ENCODE results near the gene GRB10.

Gene GRB10

GRCh38 chr7:50782375-50783208 lies at the start of gene GRB10:
TSS of gene GRB10 (minus strand) at chr7:50782896. CDS start at chr7:50732322, 50,574 bp downstream.
- peak; percentile 32 to 55 for DNase-seq

GRCh38 chr7:50828801-50829200 lies 46.1 kb upstream of the GRB10 start:
- no peak for DNase-seq

- no peak for DNase-seq
Measured at GRCh38 chr7:50828116-50828515, 45.4 kb upstream of the GRB10 start.

GRCh38 chr7:50827281-50827680 lies 44.6 kb upstream of the GRB10 start:
- DNase-seq: no peak

DNA sequence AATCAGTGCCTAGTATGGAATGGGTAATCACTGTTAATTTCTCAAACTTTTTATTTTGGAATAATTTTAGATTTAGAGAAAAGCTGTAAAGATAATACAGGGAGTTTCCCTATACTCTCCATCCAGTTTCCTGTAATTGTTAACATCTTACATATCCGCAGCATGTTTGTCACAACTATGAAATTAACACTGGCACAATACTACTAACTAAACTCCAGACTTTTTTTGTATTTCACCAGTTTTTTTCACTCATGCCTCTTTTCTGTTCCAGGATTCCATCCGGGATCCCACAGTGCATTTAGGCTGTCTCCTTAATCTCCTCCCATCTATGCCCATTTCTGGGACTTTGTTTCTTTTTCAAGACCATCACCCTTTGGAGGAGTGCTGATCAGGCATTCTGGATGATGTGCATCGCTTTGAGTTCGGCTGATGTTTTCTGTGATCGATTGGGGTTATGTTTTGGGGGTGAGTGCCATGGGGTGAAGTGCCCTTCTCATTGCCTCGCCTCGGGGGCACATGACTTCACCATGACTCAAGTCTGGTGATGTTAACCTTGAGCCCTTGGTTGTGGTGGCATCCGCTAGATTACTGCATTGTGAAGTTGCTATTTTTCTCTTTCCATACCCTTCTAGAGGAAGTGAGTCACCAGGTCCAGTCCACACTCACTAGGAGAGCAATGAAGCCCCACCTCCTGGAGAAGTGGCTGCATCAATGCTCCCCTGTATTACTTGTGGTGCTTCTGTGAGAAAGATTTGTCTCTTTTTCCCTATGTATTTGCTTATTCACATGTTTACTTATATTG lies 43.9 kb upstream of the GRB10 start:
- DNase-seq: no peak

- DNase-seq: no peak
Measured at GRCh38 chr7:50825465-50825864, 42.8 kb upstream of the GRB10 start.

DNA sequence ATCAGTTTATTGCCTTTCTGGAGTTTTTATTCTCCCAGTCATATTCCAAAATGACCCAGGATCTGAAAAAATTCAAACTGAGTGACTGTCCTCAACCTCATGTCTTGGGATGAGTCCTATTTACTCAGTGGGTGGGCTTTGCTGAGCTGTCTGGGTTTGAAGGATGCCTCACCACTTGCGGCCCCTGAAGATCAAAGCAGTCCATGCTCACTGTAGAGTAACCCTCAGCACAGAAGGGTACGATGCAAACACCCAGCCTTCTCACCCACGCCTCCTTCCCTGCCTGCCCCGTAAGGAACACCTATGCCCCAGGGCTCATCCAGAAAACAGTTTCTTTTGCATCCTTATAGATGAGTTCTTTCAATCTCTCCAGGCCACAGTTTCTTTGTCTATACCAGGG lies 42.2 kb upstream of the GRB10 start:
- DNase-seq: no peak

- no peak for DNase-seq
Measured at GRCh38 chr7:50822706-50823105, 40.0 kb upstream of the GRB10 start.

DNA sequence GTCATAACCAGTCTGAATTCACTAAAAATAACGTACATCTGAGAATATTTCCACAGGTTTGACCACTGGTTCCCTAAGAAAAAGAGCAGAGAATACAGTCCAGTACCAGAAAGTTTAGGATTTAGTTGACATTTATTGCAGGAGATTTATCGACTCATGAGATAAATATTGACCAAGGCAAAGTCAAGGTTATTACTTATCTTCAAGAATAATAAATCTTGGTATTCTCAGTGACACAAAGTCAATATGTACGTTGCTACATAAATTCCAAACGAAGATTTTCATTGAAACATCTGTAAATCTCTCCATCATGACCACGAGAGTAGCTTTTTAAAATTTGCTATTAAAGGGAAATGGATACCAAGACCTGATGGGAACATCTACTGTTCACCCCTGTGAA lies 39.4 kb upstream of the GRB10 start:
- no peak for DNase-seq

- no peak for DNase-seq
Measured at GRCh38 chr7:50821457-50822008, 38.8 kb upstream of the GRB10 start.

DNA sequence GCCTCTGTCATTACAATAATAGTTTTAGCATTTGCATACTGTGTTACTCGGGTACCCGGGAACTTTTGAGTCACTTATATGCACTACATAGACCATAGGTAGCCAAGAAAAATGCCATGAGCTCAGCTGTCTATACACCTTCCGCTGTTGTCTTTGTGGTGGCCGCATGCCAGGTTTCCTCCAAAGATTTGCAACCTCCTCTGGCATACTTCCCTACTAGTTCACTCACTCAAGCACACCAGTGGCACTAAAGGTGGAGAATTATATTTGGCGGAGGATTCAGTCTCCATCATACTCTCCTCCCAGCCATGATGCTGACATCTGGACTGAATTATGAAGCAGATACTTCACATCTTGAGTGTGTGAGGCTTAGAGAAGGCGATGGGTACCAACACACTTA lies 35.6 kb upstream of the GRB10 start:
- DNase-seq: no peak

- no peak for DNase-seq
Measured at GRCh38 chr7:50817561-50817960, 34.9 kb upstream of the GRB10 start.

DNA sequence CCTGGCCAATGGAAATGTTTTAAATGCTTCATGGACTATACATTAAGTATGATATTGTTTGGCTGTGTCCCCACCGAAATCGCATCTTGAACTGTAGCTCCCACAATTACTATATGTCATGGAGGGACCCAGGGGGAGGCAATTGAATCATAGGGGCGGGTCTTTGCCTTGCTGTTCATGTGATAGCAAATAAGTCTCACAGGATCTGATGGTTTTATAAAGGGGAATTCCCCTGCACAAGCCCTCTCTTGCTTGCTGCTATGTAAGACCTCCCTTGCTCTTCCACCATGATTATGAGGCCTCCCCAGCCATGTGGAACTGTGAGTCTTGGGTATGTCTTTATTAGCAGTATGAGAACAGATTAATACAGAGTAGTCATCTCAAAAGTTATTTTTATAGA lies 32.4 kb upstream of the GRB10 start:
- DNase-seq: no peak

DNA sequence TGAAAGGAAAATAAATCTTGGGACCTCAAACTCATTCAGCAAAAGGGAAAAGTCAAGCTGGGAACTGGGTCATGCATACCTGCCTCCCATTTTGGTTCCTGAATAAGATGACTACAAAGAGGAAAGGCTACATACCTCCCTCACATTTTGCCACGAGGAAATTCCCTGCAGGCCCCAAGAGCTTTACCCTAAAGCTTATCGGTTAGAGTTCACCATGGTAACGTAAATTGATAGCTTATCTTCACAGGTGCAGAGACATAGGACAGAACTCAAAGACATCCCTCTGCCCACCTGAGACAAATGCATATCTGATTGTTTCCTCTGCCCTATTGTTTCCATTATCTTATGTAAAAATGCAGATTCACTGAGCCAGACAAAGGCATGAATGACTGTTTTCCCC lies 31.5 kb upstream of the GRB10 start:
- no peak for DNase-seq

DNA sequence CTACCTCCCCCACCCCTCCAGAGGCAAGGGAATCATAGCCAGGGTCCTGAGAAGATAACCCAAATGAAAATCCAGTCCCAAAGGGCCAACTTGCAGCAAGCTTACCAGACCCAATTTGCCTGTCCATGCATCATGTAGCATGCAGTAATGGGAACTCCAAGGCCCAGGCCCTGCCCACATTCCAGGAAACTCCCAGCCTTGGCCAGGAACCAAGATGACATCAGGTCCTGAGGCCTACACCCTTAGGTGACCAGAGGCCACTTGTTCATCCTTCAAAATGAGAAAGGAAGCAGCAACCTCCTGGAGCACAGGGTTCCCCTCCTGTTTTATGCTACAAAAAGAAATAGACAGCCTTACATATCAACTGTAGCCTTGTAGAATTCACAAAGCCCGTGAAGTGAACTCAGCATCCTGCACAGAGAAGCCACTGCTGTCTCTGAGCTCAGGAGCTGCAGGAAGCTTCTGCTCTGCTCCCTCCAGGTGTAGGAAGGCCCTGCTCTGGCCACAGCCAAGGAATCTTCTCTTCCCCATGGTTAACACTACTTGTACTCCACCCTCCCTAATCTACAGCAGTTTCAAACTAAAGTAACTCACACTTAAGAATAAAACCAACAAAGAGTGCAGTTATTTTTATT lies 30.3 kb upstream of the GRB10 start:
- no peak for DNase-seq

DNA sequence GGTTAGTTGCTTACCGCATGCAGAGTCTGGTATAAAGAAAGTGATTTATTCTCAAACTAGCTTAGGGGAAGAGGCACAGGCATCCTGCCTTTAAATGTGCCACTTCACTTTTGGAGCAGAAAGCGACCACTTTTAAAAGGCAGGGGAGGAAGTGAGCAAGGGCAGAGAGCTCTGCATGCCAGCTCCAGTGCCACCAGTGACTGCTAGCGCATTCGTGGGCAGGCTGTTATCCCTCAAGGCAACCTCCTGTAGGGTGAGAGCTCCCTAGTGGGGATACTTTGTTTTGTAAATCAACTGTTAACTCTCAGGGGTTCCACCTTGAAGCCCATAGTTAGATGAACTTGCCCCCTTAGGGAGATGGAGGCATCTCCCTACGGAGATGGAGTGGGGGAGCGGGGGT lies 29.4 kb upstream of the GRB10 start:
- no peak for DNase-seq

DNA sequence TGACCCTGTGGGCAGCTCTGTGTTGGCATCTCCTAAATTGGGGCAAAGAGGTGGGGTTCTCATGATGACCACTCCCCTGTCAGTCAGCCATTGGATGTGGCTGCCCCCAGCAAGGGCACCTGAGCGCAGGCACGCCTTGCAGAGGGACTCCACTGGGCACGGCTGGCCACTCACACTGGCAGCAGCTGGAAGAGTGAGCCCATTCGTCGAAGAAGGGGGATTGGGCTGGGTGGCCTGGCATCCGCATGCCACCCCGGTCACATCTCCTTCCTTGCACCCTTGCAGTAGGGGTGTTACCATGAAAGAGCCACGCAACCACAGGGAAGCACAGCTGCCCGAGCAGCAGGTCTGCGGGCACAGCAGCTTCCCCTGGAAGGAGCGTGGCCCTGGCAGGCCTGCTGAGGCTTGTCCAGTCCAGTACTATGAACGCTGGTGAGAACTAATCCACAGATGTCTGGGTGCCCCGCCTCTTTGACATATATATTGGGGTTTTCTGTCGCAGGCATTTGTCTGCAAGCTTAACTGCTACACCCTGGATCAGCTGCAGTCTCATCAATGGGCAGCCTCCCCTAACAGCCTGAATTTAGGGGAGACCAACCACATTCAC lies 25.7 kb upstream of the GRB10 start:
- DNase-seq: no peak

DNA sequence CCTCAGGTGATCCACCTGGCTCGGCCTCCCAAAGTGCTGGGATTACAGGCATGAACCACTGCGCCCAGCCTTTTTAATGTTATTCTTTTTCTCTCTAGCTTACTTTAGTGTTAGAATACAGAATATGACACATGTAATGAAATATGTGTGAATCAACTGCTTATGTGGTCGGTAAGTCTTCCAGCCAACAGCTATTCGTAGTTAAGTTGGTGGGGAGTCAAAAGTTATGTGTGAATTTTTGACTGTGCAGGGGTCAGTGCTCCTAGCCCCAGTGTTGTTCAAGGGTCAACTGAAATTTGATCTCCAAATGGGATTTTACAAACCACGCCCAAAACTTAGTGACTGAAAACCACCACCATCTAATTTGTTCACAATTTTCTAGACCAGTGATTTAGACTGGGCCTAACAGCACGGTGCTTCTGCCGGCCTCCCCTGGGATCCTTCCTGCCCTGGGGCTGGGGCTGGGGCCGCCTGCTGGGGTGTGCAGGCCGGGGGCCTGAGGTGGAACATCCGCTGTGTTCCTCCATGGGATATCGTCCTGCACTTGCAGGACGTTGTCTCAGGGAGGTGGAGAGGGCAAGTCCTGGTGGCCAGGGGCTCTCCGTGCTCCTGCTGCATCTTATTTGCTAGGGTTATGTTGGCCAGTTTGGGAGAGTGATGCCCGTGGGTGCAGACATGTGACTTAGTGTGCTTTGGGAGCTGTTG lies 24.5 kb upstream of the GRB10 start:
- DNase-seq: no peak

GRCh38 chr7:50806143-50806542 lies 23.4 kb upstream of the GRB10 start:
- no peak for DNase-seq

- no peak for DNase-seq
Measured at GRCh38 chr7:50805447-50806125, 22.9 kb upstream of the GRB10 start.

Data from NCI-H187 (cell line).